ENCODE results near the gene GGA1.

Gene GGA1
- 50.0 to 225 (median 120) reads per million in 18 experiments for total RNA-seq

GRCh38 chr22:37608477-37609239, at the start of gene GGA1:
GGA1 (plus strand) TSS chr22:37608834; CDS start chr22:37608861, 27 bp downstream.
- peak; percentile 99 to 100 for DNase-seq

GRCh38 chr22:37559521-37559900, 49.1 kb upstream of the GGA1 start:
- DNase-seq: no peak

GRCh38 chr22:37559901-37560607, 48.6 kb upstream of the GGA1 start, which contains the start of gene CDC42EP1:
CDC42EP1 (plus strand) TSS chr22:37560480; CDS start chr22:37566350, 5,870 bp downstream.
- DNase-seq: peak in 1 of 2 donors; percentile 55

- DNase-seq: peak in 1 of 2 donors; percentile 17
Measured at GRCh38 chr22:37560608-37561211, 47.9 kb upstream of the GGA1 start.

- peak; percentile 88 to 89 for DNase-seq
Measured at GRCh38 chr22:37561212-37562048, 47.2 kb upstream of the GGA1 start.

GRCh38 chr22:37562049-37562875, 46.4 kb upstream of the GGA1 start:
- DNase-seq: no peak

- peak; percentile 51 to 81 for DNase-seq
Measured at GRCh38 chr22:37563153-37564081, 45.2 kb upstream of the GGA1 start.

- DNase-seq: no peak
Measured at GRCh38 chr22:37564111-37564711, 44.4 kb upstream of the GGA1 start.

GRCh38 chr22:37565830-37566229, 42.8 kb upstream of the GGA1 start:
- DNase-seq: no peak

GRCh38 chr22:37566329-37566837, 42.3 kb upstream of the GGA1 start:
- DNase-seq: peak; percentile 69 to 95

GRCh38 chr22:37566903-37567798, 41.5 kb upstream of the GGA1 start:
- peak; percentile 62 to 67 for DNase-seq

GRCh38 chr22:37568012-37568411, 40.6 kb upstream of the GGA1 start:
- DNase-seq: no peak

GRCh38 chr22:37568448-37569008, 40.1 kb upstream of the GGA1 start:
- no peak for DNase-seq

GRCh38 chr22:37569009-37569920, 39.4 kb upstream of the GGA1 start:
- no peak for DNase-seq

- DNase-seq: no peak
Measured at GRCh38 chr22:37569921-37570660, 38.5 kb upstream of the GGA1 start.

- no peak for DNase-seq
Measured at GRCh38 chr22:37570661-37570976, 38.0 kb upstream of the GGA1 start.
